ENCODE results near the gene EIF2B5. TPM values are rescaled to one million over a fixed set of nuclear protein-coding genes. Genes with fewer than 3 reads are reported as not detected.
A peak's percentile ranks its signal among the peaks of the same experiment; 100 is the strongest.

Gene EIF2B5
- total and polyA plus RNA-seq, 2 donors (not counting 1 experiment from before 2014, with no cell fraction given) = 73.2 to 83.8 TPM

DNA sequence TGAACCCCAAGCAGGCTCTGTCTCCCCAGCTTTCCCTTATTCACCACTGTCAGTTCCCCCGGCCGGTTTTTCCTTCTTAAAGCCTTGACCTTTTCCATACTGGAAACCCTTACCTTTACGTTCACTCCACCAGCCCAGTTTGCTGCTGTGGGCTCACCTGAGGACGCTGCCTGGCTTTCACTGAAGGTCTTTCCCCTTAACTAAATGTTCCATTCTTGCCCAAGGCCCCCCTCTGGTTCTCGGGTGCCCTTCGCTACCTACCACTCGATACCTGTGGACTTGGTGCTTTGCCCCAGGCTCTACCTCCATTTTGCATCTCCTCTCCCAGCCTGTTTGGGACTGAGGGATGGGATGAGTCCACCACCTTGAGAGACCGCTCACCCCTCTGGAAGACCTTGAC lies 40.3 kb downstream of the EIF2B5 start:
- no peaks in the 10 kb centered on the region for H3K9me3 ChIP-seq (ENCODE audit: control extremely low read depth in 1 of 3, control insufficient read depth in 2 of 3, insufficient read depth in 1 of 3, low read length in 2 of 3)
- H2AFZ ChIP-seq (ENCODE audit: insufficient read depth, low read depth, low read length, poor library complexity, severe bottlenecking) = peak overlapping the region; percentile 98
- H3K36me3 ChIP-seq (replicated peaks in 1 of 2; ENCODE audit: control extremely low read depth in 1 of 2, control insufficient read depth in 1 of 2, extremely low read depth in 1 of 2, insufficient read depth in 2 of 2, low read length in 1 of 2) = peaks cover 4 to 37% of the 10 kb centered on the region in 2 experiments
- DNase-seq (no peak), ATAC-seq (ENCODE audit: low read depth) (no peak)
- H3K27me3 ChIP-seq (replicated peaks in 1 of 4; ENCODE audit: control extremely low read depth in 1 of 4, control insufficient read depth in 3 of 4, insufficient read depth in 4 of 4, low read length in 3 of 4) = no peaks in the 10 kb centered on the region
- H3K4me1 ChIP-seq (ENCODE audit: control insufficient read depth in 2 of 2, insufficient read depth in 2 of 2, low read length in 2 of 2) = peaks cover 23 to 34% of the 10 kb centered on the region in 2 donors
- WGBS (ENCODE audit: insufficient coverage) = 13% methylated on average over 4 of the region's 8 CpGs
- TF ChIP-seq, protein P1, sequence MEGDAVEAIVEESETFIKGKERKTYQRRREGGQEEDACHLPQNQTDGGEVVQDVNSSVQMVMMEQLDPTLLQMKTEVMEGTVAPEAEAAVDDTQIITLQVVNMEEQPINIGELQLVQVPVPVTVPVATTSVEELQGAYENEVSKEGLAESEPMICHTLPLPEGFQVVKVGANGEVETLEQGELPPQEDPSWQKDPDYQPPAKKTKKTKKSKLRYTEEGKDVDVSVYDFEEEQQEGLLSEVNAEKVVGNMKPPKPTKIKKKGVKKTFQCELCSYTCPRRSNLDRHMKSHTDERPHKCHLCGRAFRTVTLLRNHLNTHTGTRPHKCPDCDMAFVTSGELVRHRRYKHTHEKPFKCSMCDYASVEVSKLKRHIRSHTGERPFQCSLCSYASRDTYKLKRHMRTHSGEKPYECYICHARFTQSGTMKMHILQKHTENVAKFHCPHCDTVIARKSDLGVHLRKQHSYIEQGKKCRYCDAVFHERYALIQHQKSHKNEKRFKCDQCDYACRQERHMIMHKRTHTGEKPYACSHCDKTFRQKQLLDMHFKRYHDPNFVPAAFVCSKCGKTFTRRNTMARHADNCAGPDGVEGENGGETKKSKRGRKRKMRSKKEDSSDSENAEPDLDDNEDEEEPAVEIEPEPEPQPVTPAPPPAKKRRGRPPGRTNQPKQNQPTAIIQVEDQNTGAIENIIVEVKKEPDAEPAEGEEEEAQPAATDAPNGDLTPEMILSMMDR (IDR thresholded peaks at IDR 0.05) = no peak
- no peak for TF ChIP-seq EZH2 (IDR thresholded peaks at IDR 0.05; ENCODE audit: borderline replicate concordance, insufficient read depth, low read depth, low read length, poor library complexity, severe bottlenecking)
- peak overlapping the region; percentile 88 for H3K4me2 ChIP-seq (replicated peaks; ENCODE audit: low read depth, low read length, poor library complexity, severe bottlenecking)
- intact Hi-C loops (cut with micrococcal nuclease) = no loop called here
- H4K20me1 ChIP-seq (ENCODE audit: control insufficient read depth, insufficient read depth, low read length, poor library complexity, severe bottlenecking) = peaks cover 15% of the 10 kb centered on the region
- H3K9ac ChIP-seq (ENCODE audit: low read length) = peak overlapping the region; percentile 92
- ChIA-PET POLR2A (interaction anchor here (0.6 to 1.5 kb wide), 3 partner anchors 10 to 1892 kb away, joined by 3 to 7 read pairs (median 4); partner anchors contain the start of genes ABCF3 and EIF2B5), CTCF (interaction anchor here (1.7 kb wide), 1 partner anchor 74 kb away, joined by 4 read pairs; the partner anchor contains the start of gene EEF1AKMT4)
- Mint-ChIP-seq H3K4me3 (peak overlapping the region; percentile 93), H3K4me1 (peaks cover 37% of the 10 kb centered on the region), H3K27ac (peak overlapping the region; percentile 87), H3K9me3 (ENCODE audit: insufficient read depth) (no peaks in the 10 kb centered on the region), H3K27me3 (no peaks in the 10 kb centered on the region)
- peak overlapping the region in 1 of 2 donors; percentile 80 for H3K27ac ChIP-seq (ENCODE audit: low read length in 2 of 2)
- peaks cover 42% of the 10 kb centered on the region for H3K79me2 ChIP-seq (ENCODE audit: control insufficient read depth, insufficient read depth, low read length)
- peak overlapping the region; percentile 57 to 100 (median 98) for H3K4me3 ChIP-seq (ENCODE audit: control extremely low read depth in 1 of 5, extremely low read depth in 1 of 5, insufficient read depth in 1 of 5, low read depth in 2 of 5, low read length in 4 of 5)

DNA sequence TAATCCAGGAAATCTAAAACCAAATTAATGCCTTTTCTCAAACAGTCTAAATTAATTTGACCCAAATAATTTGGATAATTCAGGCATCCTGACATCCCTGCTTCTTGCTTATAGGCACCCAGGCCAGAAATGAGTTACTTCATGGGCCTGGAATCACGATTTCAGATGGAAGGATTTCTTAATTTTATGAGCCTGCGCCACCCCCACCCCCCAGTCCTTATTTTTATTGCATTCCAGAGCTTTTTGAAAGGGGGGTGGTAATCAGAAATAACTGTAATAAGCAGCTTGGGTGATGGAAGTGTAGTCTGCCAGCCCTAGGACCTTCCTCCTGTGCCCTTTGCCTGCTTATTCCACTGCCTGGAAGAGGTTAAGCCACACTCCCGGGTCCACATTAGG lies 40.8 kb downstream of the EIF2B5 start:
- intact Hi-C loops (cut with micrococcal nuclease) = no loop called here
- DNase-seq (no peak), ATAC-seq (ENCODE audit: low read depth) (no peak)
- ChIA-PET POLR2A (no interaction called here), CTCF (interaction anchor here (1.2 to 1.7 kb wide), 2 partner anchors 25 to 74 kb away, joined by 3 to 4 read pairs; partner anchors contain the start of gene EEF1AKMT4)
- peaks cover 4 to 37% of the 10 kb centered on the region in 2 experiments for H3K36me3 ChIP-seq (replicated peaks in 1 of 2; ENCODE audit: control extremely low read depth in 1 of 2, control insufficient read depth in 1 of 2, extremely low read depth in 1 of 2, insufficient read depth in 2 of 2, low read length in 1 of 2)
- peak overlapping the region; percentile 93 for H3K4me3 Mint-ChIP-seq
- no peak overlapping the region for H2AFZ ChIP-seq (ENCODE audit: insufficient read depth, low read depth, low read length, poor library complexity, severe bottlenecking)
- no CpG with 5 or more reads among the region's 3 CpGs for WGBS (ENCODE audit: insufficient coverage)
- H3K4me3 ChIP-seq (ENCODE audit: control extremely low read depth in 1 of 5, extremely low read depth in 1 of 5, insufficient read depth in 1 of 5, low read depth in 2 of 5, low read length in 4 of 5) = peak overlapping the region in 3 of 5 experiments; percentile 93 to 99 (median 98)
- peak overlapping the region; percentile 92 for H3K9ac ChIP-seq (ENCODE audit: low read length)
- H3K9me3 ChIP-seq (ENCODE audit: control extremely low read depth in 1 of 3, control insufficient read depth in 2 of 3, insufficient read depth in 1 of 3, low read length in 2 of 3) = no peaks in the 10 kb centered on the region
- peaks cover 23 to 34% of the 10 kb centered on the region in 2 donors for H3K4me1 ChIP-seq (ENCODE audit: control insufficient read depth in 2 of 2, insufficient read depth in 2 of 2, low read length in 2 of 2)
- peak overlapping the region; percentile 88 for H3K4me2 ChIP-seq (replicated peaks; ENCODE audit: low read depth, low read length, poor library complexity, severe bottlenecking)
- H3K27ac Mint-ChIP-seq = no peak overlapping the region
- H3K79me2 ChIP-seq (ENCODE audit: control insufficient read depth, insufficient read depth, low read length) = peaks cover 42% of the 10 kb centered on the region
- no peaks in the 10 kb centered on the region for H3K9me3 Mint-ChIP-seq (ENCODE audit: insufficient read depth)
- H3K4me1 Mint-ChIP-seq = peaks cover 37% of the 10 kb centered on the region
- H3K27ac ChIP-seq (ENCODE audit: low read length in 2 of 2) = no peak overlapping the region
- H3K27me3 Mint-ChIP-seq = no peaks in the 10 kb centered on the region
- H3K27me3 ChIP-seq (replicated peaks in 1 of 4; ENCODE audit: control extremely low read depth in 1 of 4, control insufficient read depth in 3 of 4, insufficient read depth in 4 of 4, low read length in 3 of 4) = no peaks in the 10 kb centered on the region
- TF ChIP-seq, protein P1 (IDR thresholded peaks at IDR 0.05) = no peak
- no peak for TF ChIP-seq EZH2 (IDR thresholded peaks at IDR 0.05; ENCODE audit: borderline replicate concordance, insufficient read depth, low read depth, low read length, poor library complexity, severe bottlenecking)
- peaks cover 15% of the 10 kb centered on the region for H4K20me1 ChIP-seq (ENCODE audit: control insufficient read depth, insufficient read depth, low read length, poor library complexity, severe bottlenecking)

All from B cell (primary cell).